Upper lobe of right lung (tissue), 1 donor: Measurements from ENCODE around the gene MAP3K20. TPM values are rescaled to one million over a fixed set of nuclear protein-coding genes. Genes with fewer than 3 reads are reported as not detected.

Experiments used
- ATAC-seq: fragments of 200-7000 bp; cut with Tn5 transposase; one replicate; pipeline ENCODE4 v1.9.1; 2020; ENCODE audit warnings: mild to moderate bottlenecking, moderate library complexity
- DNase-seq: peaks from one replicate; pipeline ENCODE4 v3.0.0-alpha.2; 2020
- H3K27ac ChIP-seq: fragments of 200-600 bp; one replicate; pipeline ENCODE4 v1.8.0; 2022
- H3K27me3 ChIP-seq: fragments of 200-600 bp; one replicate; pipeline ENCODE4 v1.8.0; 2022; ENCODE audit warnings: mild to moderate bottlenecking
- H3K36me3 ChIP-seq: fragments of 200-600 bp; one replicate; pipeline ENCODE4 v1.8.0; 2022
- H3K4me1 ChIP-seq: fragments of 200-600 bp; one replicate; pipeline ENCODE4 v1.8.0; 2022
- H3K4me3 ChIP-seq: fragments of 200-600 bp; one replicate; pipeline ENCODE4 v1.8.0; 2022; ENCODE audit warnings: mild to moderate bottlenecking
- H3K9me3 ChIP-seq: fragments of 200-600 bp; one replicate; pipeline ENCODE4 v1.8.0; 2022
- CTCF ChIP-seq: fragments of 200-600 bp; IDR thresholded peaks from one replicate; pipeline ENCODE4 v1.8.0; 2022; ENCODE audit warnings: antibody characterized with exemption
- intact Hi-C: fragments of 100-400 bp; cut with DNase I; formaldehyde crosslinking; loops from one replicate; pipeline ENCODE4 v1.11.0; 2022
- total RNA-seq: library from RNA; stranded (reverse); fragmentation: NEBNext Ultra II Directional; extraction: Animal tissue kit (Norgen Biotek cat#: 25700); gene quantifications from one replicate; pipeline ENCODE4 v1.2.1, GENCODE V29; 2021
- donor health status: DM: no; HTN: yes; CAD: no; lungs with severe emphysema.

Gene MAP3K20
- total RNA-seq, 1 donor from 2014 or later, result 52.0 TPM

GRCh38 chr2:173216668-173217067, 141.0 kb downstream of the MAP3K20 start:
- Histone ChIP-seq H3K27ac (no peak overlapping the region), H3K9me3 (no peaks in the 10 kb centered on the region), H3K27me3 (no peaks in the 10 kb centered on the region), H3K4me1 (peaks cover 12% of the 10 kb centered on the region), H3K36me3 (no peaks in the 10 kb centered on the region), H3K4me3 (no peak overlapping the region)
- intact Hi-C loops, result no loop called here
- ATAC-seq (no peak), DNase-seq (no peak)
- TF ChIP-seq CTCF, result no peak

- H3K27ac ChIP-seq, result no peak overlapping the region
- no peak overlapping the region for H3K4me3 ChIP-seq
- no peak for TF ChIP-seq CTCF
- no peaks in the 10 kb centered on the region for H3K36me3 ChIP-seq
- H3K27me3 ChIP-seq, result no peaks in the 10 kb centered on the region
- intact Hi-C loops, result no loop called here
- ATAC-seq (no peak), DNase-seq (no peak)
- H3K4me1 ChIP-seq, result peaks cover 12% of the 10 kb centered on the region
- H3K9me3 ChIP-seq, result no peaks in the 10 kb centered on the region
These were observed 141.6 kb downstream of the MAP3K20 start for GRCh38 chr2:173217116-173217840.

GRCh38 chr2:173218326-173219056, 142.8 kb downstream of the MAP3K20 start:
- Histone ChIP-seq H3K4me3 (no peak overlapping the region), H3K27ac (peak overlapping the region; percentile 12), H3K27me3 (no peaks in the 10 kb centered on the region), H3K9me3 (no peaks in the 10 kb centered on the region), H3K36me3 (no peaks in the 10 kb centered on the region), H3K4me1 (peaks cover 12% of the 10 kb centered on the region)
- intact Hi-C loops, result no loop called here
- peak; percentile 74 for ATAC-seq
- no peak for DNase-seq
- no peak for TF ChIP-seq CTCF

GRCh38 chr2:173221132-173221695, 145.6 kb downstream of the MAP3K20 start:
- no peak for ATAC-seq
- Histone ChIP-seq H3K9me3 (no peaks in the 10 kb centered on the region), H3K27ac (no peak overlapping the region), H3K4me3 (no peak overlapping the region), H3K27me3 (no peaks in the 10 kb centered on the region), H3K4me1 (peaks cover 12% of the 10 kb centered on the region), H3K36me3 (no peaks in the 10 kb centered on the region)
- TF ChIP-seq CTCF, result no peak
- DNase-seq, result no peak
- intact Hi-C loops, result no loop called here

- Histone ChIP-seq H3K36me3 (no peaks in the 10 kb centered on the region), H3K9me3 (no peaks in the 10 kb centered on the region), H3K4me1 (peaks cover 18% of the 10 kb centered on the region), H3K27me3 (no peaks in the 10 kb centered on the region), H3K27ac (no peak overlapping the region), H3K4me3 (no peak overlapping the region)
- DNase-seq (no peak), ATAC-seq (no peak)
- intact Hi-C loops, result no loop called here
- TF ChIP-seq CTCF, result no peak
These were observed 146.4 kb downstream of the MAP3K20 start for GRCh38 chr2:173221937-173222594.
